ENCODE measurements around the gene NEGR1. TPM values are rescaled to one million over a fixed set of nuclear protein-coding genes. Genes with fewer than 3 reads are reported as not detected.

NEGR1 gene
- total and polyA plus RNA-seq, 10 donors: 0.07 to 1.3 (median 0.54) TPM

DNA sequence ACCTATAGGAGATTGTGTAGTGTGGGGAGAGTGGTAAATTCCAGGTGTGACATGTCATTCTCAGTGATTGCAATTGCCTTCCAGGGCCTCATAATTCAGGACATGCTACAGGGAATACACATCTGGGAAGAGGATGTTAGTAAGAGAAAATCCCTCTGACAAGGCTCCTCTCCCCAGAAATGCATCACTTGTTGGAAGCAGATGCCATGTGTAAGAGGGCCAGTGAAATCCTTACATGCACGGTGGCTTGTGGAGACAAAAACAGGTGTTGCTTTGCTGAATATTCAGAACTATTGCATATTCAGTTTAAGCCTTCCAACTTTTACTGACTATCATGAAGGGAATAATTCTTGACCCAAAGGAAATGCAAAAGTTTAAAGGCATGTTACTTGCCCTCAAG is 503.4 kb downstream of the NEGR1 start:
- intact Hi-C loops (cut with DNase I; ENCODE audit: low total_unique reads): no loop called here
- 61 to 80% (median 72%) methylated on average over 1 of the region's 1 CpG for WGBS, 5 donors
- Histone ChIP-seq H3K36me3 (no peaks in the 10 kb centered on the region), H3K27ac (no peak overlapping the region), H3K27me3 (replicated peaks in 1 of 7) (no peaks in the 10 kb centered on the region), H3K4me3 (no peak overlapping the region), H3K9me3 (no peaks in the 10 kb centered on the region), H3K4me1 (no peaks in the 10 kb centered on the region)
- no peak for TF ChIP-seq POLR2AphosphoS5 (IDR thresholded peaks at IDR 0.05)
- no peak for TF ChIP-seq POLR2A (IDR thresholded peaks at IDR 0.05)
- TF ChIP-seq, protein P1, sequence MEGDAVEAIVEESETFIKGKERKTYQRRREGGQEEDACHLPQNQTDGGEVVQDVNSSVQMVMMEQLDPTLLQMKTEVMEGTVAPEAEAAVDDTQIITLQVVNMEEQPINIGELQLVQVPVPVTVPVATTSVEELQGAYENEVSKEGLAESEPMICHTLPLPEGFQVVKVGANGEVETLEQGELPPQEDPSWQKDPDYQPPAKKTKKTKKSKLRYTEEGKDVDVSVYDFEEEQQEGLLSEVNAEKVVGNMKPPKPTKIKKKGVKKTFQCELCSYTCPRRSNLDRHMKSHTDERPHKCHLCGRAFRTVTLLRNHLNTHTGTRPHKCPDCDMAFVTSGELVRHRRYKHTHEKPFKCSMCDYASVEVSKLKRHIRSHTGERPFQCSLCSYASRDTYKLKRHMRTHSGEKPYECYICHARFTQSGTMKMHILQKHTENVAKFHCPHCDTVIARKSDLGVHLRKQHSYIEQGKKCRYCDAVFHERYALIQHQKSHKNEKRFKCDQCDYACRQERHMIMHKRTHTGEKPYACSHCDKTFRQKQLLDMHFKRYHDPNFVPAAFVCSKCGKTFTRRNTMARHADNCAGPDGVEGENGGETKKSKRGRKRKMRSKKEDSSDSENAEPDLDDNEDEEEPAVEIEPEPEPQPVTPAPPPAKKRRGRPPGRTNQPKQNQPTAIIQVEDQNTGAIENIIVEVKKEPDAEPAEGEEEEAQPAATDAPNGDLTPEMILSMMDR (IDR thresholded peaks at IDR 0.05 in 8 of 11, conservative IDR thresholded peaks at IDR 0.05 in 3 of 11): no peak
- DNase-seq: no peak

DNA sequence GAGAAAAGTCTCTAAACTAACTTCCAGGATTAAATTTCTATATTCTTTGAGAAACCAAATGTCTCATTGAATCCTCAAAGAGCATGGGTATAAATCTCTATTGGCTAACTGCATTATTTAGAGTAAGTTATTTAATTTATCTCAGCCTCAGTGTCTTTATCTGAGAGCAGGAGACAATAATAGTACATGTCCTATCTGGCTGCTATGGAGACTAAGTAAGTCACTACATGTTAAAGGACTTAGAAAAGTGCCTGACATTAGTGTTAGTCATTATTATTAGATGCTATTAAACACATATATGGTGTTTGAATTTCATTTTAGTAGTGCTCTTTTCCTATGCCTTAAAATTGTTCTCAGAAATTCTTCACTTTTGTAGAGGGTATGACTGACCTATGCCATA is 505.2 kb downstream of the NEGR1 start:
- intact Hi-C loops (cut with DNase I; ENCODE audit: low total_unique reads): no loop called here
- no peaks in the 10 kb centered on the region for H3K4me1 ChIP-seq
- TF ChIP-seq POLR2A (IDR thresholded peaks at IDR 0.05) (no peak), POLR2AphosphoS5 (IDR thresholded peaks at IDR 0.05) (no peak)
- TF ChIP-seq, protein P1 (IDR thresholded peaks at IDR 0.05 in 8 of 11, conservative IDR thresholded peaks at IDR 0.05 in 3 of 11): no peak

DNA sequence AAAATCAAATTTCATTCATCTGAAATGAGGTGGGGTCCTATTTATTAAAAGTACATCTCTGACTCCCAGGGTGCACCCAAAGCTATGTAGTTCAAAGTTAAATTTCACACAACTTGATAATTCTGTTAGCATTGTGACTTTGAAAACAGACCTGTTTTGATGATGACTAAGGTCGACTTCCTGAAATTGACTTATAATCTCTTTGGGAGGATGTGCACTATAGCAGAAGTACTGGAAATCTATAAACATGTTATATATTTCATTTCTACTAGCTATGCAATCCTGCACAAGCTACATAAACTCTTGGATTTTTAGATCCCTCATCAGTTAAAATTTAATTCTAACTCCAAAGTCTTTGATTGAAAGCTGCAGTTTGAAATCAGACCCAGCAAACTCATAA is 507.6 kb downstream of the NEGR1 start:
- TF ChIP-seq, protein P1 (IDR thresholded peaks at IDR 0.05 in 8 of 11, conservative IDR thresholded peaks at IDR 0.05 in 3 of 11): no peak
- TF ChIP-seq POLR2AphosphoS5 (IDR thresholded peaks at IDR 0.05) (no peak), POLR2A (IDR thresholded peaks at IDR 0.05) (no peak)
- H3K9me3 ChIP-seq: peaks cover 0 to 3% (median 0%) of the 10 kb centered on the region in 8 donors
- no peaks in the 10 kb centered on the region for H3K36me3 ChIP-seq
- H3K27me3 ChIP-seq (replicated peaks in 1 of 7): no peaks in the 10 kb centered on the region
- 53 to 59% (median 59%) methylated on average over 1 of the region's 1 CpG for WGBS, 5 donors
- intact Hi-C loops (cut with DNase I; ENCODE audit: low total_unique reads): no loop called here
- no peaks in the 10 kb centered on the region for H3K4me1 ChIP-seq
- no peak overlapping the region for H3K4me3 ChIP-seq
- H3K27ac ChIP-seq: no peak overlapping the region
- DNase-seq: no peak

More for the DNA sequence above, 505.2 kb downstream of the NEGR1 start:
- Histone ChIP-seq H3K27me3 (replicated peaks in 1 of 7) (no peaks in the 10 kb centered on the region), H3K27ac (no peak overlapping the region), H3K4me3 (no peak overlapping the region), H3K36me3 (no peaks in the 10 kb centered on the region), H3K9me3 (no peaks in the 10 kb centered on the region)
- DNase-seq: no peak

- intact Hi-C loops (cut with DNase I; ENCODE audit: low total_unique reads): no loop called here
- DNase-seq: no peak
- Histone ChIP-seq H3K27me3 (replicated peaks in 1 of 7) (no peaks in the 10 kb centered on the region), H3K9me3 (peaks cover 0 to 19% (median 4%) of the 10 kb centered on the region in 8 donors), H3K4me3 (no peak overlapping the region), H3K36me3 (no peaks in the 10 kb centered on the region), H3K4me1 (no peaks in the 10 kb centered on the region), H3K27ac (no peak overlapping the region)
- 26 to 33% (median 31%) methylated on average over 1 of the region's 1 CpG for WGBS, 5 donors
- TF ChIP-seq, protein P1 (IDR thresholded peaks at IDR 0.05 in 8 of 11, conservative IDR thresholded peaks at IDR 0.05 in 3 of 11): no peak
- no peak for TF ChIP-seq POLR2AphosphoS5 (IDR thresholded peaks at IDR 0.05)
- no peak for TF ChIP-seq POLR2A (IDR thresholded peaks at IDR 0.05)
Observed at GRCh38 chr1:71770121-71770520, 512.2 kb downstream of the NEGR1 start.
